Fibroblast of pulmonary artery (primary cell): ENCODE data around the gene USP6NL.

Source experiments
- DNase-seq: peaks from one replicate; pipeline ENCODE4 v3.0.0-alpha.2; 2010; ENCODE audit warnings: low read depth
- H3K4me3 ChIP-seq: replicated peaks from 2 replicates; pipeline ENCODE4 v1.5.1; 2011; ENCODE audit warnings: low read depth, mild to moderate bottlenecking, control low read depth, low read length, moderate library complexity
- CTCF ChIP-seq: IDR thresholded peaks from 2 replicates; pipeline ENCODE4 v1.5.1; 2011; ENCODE audit warnings: mild to moderate bottlenecking, control low read depth, low read length, inconsistent platforms; ENCODE audit errors: missing control alignments

The USP6NL gene

DNA sequence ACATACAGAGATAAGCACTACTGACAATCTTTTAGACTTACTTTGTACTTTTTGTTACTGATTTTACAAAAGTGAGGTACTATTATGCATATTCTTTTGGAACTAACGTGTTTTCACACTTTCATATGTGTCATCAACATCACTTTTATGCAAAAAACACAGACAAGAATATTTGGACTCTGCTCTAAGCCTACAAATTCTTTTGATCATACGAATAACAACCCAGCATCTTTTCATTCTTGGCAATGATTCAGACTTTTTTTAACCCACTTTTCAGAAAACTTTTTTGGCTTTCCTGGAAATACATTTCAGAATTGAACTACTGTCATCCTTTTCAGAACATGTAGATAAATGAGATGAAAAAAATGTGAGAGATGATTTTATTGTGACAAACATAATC is 30.2 kb downstream of the USP6NL start:
- H3K4me3 ChIP-seq = no peak overlapping the region
- DNase-seq = peak; percentile 16
- no peak for TF ChIP-seq CTCF

DNA sequence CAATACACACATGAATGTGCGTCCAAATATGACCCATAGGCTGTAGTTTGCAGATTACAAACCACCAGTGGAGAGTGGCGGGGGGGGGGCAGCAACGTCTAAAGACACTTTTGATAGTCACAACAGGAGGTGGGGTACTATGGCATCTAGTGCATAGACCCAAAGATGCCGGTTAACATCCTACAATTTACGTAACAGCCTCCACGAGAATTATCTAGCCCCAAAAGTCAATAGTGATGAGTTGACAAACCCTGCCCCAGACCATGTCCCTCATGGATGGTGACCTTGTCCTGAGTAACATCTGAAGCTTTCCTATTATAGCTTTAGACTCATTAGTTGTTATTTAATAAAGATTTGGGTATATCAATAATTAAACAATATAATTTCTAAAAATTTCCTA is 31.6 kb downstream of the USP6NL start:
- H3K4me3 ChIP-seq = no peak overlapping the region
- no peak for DNase-seq
- no peak for TF ChIP-seq CTCF

DNA sequence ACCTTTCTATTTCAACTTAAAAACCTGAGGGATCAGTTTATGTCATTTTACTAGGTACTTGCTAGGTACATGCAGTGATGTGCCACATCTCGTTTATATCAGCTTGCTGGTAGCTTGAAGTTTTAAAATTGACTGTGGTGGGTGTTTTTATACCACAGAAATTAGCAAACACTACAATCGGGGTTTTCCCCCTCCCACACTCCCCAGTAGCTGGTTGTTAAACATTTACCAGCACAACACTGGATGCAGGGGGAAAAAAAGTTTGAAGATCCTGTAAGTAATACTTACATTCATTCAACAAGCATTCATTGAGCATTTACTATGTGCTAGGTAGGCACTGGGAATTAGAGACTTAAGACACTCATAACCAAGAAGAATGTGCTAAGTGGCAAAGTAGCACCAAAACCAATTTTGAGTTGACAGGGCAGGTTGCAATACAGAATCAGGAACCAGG is 32.6 kb downstream of the USP6NL start:
- TF ChIP-seq CTCF = no peak
- no peak for DNase-seq
- no peak overlapping the region for H3K4me3 ChIP-seq

- no peak overlapping the region for H3K4me3 ChIP-seq
- DNase-seq = no peak
- TF ChIP-seq CTCF = no peak
These were observed 35.2 kb downstream of the USP6NL start for GRCh38 chr10:11576092-11576809.

- DNase-seq = peak; percentile 67
- TF ChIP-seq CTCF = no peak
- no peak overlapping the region for H3K4me3 ChIP-seq
These were observed 38.0 kb downstream of the USP6NL start for GRCh38 chr10:11573497-11573896.

GRCh38 chr10:11570751-11571150 is 40.7 kb downstream of the USP6NL start:
- DNase-seq = no peak
- no peak overlapping the region for H3K4me3 ChIP-seq
- TF ChIP-seq CTCF = no peak

- TF ChIP-seq CTCF = no peak
- DNase-seq = no peak
- no peak overlapping the region for H3K4me3 ChIP-seq
These were observed 42.0 kb downstream of the USP6NL start for GRCh38 chr10:11569471-11569870.
